BE2C (cell line): ENCODE data around the gene UNKL.

Experiments used
- DNase-seq: peaks from one replicate; pipeline ENCODE4 v3.0.0-alpha.2; 2020
- H3K27me3 ChIP-seq: fragments of 250-450 bp; sonication (Bioruptor Pico); 2 replicates; pipeline ENCODE4 v1.5.1; 2020; ENCODE audit warnings: mild to moderate bottlenecking
- H3K36me3 ChIP-seq: fragments of 250-450 bp; sonication (Bioruptor Pico); 2 replicates; pipeline ENCODE4 v1.5.1; 2020; ENCODE audit warnings: mild to moderate bottlenecking
- H3K4me1 ChIP-seq: fragments of 250-450 bp; sonication (Bioruptor Pico); 2 replicates; pipeline ENCODE4 v1.5.1; 2020
- H3K4me3 ChIP-seq: 2 replicates; pipeline ENCODE4 v1.5.1; 2011; ENCODE audit warnings: low read depth, low read length
- H3K9me3 ChIP-seq: fragments of 250-450 bp; sonication (Bioruptor Pico); 2 replicates; pipeline ENCODE4 v1.5.1; 2020
- TF ChIP-seq, protein P1 (sequence below): IDR thresholded peaks from 2 replicates; pipeline ENCODE4 v1.5.1; 2012; ENCODE audit warnings: mild to moderate bottlenecking, low read depth, low read length

Gene UNKL

DNA sequence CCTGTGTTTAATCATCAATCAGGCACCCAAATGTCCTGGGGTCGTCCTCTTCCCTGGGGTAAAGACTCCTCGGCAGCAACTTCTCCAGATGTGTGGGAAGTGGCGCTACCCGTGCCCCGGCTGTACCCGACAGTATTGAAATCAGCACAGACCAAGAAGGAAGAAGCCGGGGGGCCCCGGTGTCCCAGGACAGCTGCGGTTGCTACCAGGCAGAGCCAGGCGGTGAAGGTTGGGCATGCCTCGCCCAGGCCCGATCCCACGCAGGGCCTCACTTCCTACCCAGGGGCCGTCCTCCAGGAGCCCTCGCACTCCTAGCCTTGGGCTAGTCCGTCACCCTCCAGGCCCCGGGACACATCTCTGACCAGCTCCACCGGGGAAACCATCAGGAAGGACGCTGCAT is 38.8 kb upstream of the UNKL start:
- TF ChIP-seq, protein P1, sequence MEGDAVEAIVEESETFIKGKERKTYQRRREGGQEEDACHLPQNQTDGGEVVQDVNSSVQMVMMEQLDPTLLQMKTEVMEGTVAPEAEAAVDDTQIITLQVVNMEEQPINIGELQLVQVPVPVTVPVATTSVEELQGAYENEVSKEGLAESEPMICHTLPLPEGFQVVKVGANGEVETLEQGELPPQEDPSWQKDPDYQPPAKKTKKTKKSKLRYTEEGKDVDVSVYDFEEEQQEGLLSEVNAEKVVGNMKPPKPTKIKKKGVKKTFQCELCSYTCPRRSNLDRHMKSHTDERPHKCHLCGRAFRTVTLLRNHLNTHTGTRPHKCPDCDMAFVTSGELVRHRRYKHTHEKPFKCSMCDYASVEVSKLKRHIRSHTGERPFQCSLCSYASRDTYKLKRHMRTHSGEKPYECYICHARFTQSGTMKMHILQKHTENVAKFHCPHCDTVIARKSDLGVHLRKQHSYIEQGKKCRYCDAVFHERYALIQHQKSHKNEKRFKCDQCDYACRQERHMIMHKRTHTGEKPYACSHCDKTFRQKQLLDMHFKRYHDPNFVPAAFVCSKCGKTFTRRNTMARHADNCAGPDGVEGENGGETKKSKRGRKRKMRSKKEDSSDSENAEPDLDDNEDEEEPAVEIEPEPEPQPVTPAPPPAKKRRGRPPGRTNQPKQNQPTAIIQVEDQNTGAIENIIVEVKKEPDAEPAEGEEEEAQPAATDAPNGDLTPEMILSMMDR, result no peak
- Histone ChIP-seq H3K27me3 (no peaks in the 10 kb centered on the region), H3K36me3 (peaks cover 23% of the 10 kb centered on the region), H3K9me3 (no peaks in the 10 kb centered on the region), H3K4me1 (no peaks in the 10 kb centered on the region), H3K4me3 (no peak overlapping the region)
- no peak for DNase-seq

DNA sequence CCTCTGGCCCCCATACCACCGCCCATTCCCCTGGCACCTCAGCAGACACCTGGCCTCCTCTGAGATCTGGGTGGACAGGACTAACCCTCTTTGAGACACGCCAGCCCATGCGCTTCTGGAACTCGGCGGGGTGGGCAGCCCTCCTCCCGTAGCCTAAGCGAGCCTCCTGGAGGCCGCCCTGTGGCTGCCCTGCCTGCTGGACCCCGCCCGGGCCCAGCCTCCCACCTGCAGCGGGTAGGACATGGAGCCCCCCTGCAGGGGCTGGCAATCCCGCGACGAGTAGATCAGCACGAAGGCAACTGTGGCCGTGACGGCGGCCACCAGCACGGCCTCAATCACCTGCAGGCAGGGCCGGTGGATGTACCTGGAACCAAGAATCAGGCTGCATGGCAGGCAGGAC is 38.0 kb upstream of the UNKL start:
- peaks cover 28% of the 10 kb centered on the region for H3K36me3 ChIP-seq
- H3K9me3 ChIP-seq, result no peaks in the 10 kb centered on the region

DNA sequence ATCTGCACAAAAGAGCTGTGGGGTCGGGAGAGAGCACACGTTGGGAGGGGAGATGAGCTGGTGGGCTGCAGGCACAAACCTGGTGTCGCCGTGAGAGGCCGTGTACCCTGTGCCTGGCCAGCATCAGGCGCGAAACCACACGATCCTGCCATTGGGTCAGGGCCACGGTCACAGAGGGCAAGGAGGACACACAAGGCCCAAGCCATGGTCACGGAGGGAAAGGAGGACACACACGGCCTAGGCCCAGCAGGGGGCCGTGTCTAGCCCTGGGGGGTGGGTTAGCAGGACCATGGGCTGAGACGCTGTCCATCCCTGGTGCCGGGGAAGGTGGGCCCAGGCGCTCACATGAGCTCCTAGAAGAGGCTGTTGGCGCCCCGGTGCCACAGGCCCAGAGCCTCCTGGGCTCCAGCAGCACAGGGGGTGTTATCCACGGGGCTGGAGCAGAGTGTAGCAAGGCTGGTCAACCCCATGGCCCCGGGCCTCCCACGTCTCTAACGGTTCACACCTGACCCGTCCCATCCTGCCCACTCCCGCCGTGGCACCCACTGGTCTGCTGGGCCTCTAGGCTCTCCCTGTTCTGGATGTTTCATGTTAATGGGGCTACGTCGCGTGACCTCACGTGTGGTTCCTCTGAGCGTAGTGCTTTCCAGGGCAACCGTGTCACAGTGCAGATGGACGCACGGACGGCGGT is 37.3 kb upstream of the UNKL start:
- DNase-seq, result no peak
- no peak overlapping the region for H3K4me3 ChIP-seq
- H3K36me3 ChIP-seq, result peaks cover 29% of the 10 kb centered on the region
- no peaks in the 10 kb centered on the region for H3K9me3 ChIP-seq
- TF ChIP-seq, protein P1, result no peak
- no peaks in the 10 kb centered on the region for H3K4me1 ChIP-seq
- no peaks in the 10 kb centered on the region for H3K27me3 ChIP-seq

More for the DNA sequence above, 38.0 kb upstream of the UNKL start:
- H3K4me3 ChIP-seq, result no peak overlapping the region
- H3K27me3 ChIP-seq, result no peaks in the 10 kb centered on the region
- TF ChIP-seq, protein P1, result no peak
- no peak for DNase-seq
- no peaks in the 10 kb centered on the region for H3K4me1 ChIP-seq

DNA sequence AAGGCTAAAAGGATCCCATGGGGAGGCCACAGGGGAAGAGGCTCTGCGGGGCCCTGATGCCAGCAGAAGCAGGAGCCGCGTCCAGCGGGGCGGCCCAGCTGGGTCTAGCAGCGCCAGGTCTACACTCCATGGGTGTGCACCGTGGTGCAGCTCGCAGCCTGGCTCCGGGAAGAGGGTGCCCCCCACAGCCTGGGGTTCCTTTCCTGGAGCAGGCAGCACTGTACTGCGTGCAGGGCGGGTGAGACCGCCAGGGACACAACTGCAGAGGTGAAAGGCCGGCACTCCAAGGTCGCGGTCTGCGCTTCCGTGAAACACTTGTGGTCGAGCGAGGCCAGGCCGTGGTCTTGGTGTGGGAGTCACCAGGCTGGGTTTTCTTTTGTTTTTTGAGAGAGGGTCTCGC is 36.3 kb upstream of the UNKL start:
- Histone ChIP-seq H3K27me3 (no peaks in the 10 kb centered on the region), H3K4me1 (no peaks in the 10 kb centered on the region), H3K36me3 (peaks cover 37% of the 10 kb centered on the region), H3K4me3 (no peak overlapping the region), H3K9me3 (no peaks in the 10 kb centered on the region)
- DNase-seq, result no peak
- TF ChIP-seq, protein P1, result no peak

DNA sequence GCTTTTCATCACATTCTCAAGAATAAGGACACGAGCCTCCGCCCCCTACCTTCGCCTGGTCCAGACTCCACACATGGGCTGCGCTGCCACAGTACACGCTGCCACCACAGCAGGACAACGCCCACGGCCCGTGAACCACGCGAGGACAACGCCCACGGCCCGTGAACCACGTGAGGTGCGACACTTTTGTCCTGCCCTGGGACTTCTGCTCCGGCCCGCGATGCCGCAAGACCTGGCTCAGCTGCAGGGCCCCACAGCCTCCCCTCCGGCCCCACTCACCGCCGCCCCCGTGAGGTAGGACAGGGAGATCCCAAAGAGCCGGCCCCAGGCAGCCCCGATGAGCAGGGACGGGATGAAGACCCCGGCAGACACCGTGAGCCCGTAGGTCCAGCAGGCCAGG is 35.7 kb upstream of the UNKL start:
- H3K4me3 ChIP-seq, result no peak overlapping the region
- no peaks in the 10 kb centered on the region for H3K4me1 ChIP-seq
- no peaks in the 10 kb centered on the region for H3K27me3 ChIP-seq
- DNase-seq, result no peak
- TF ChIP-seq, protein P1, result peak; percentile 22
- no peaks in the 10 kb centered on the region for H3K9me3 ChIP-seq
- H3K36me3 ChIP-seq, result peaks cover 37% of the 10 kb centered on the region

DNA sequence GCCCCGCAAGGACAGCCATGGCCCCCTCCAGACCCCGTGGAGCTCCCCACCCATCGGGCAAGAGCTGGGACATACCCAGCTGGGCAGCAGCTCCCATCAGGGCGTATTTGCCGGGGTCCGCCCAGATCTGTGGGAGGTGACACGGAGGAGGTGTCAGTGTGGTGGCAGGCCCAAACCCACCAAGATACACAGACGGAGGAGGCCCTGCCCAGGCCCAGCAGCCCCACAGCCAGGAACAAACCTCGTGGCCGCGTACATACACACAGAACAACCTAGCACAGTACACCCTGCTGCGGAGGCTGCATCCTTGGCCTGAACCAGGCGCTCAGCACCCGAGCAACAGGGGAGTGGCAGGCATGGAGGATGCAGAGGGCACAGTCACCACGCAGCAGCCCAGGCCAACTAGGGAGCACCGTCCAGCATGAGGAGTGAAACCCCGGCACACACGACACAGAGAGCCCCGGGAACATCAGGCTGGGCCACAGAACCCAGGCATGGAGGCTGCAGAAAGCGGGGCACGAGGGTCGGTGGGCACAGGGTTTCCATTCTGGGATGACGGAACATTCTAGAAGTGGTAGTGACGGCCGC is 34.8 kb upstream of the UNKL start:
- no peaks in the 10 kb centered on the region for H3K4me1 ChIP-seq
- H3K36me3 ChIP-seq, result peaks cover 37% of the 10 kb centered on the region
- no peak for DNase-seq
- no peaks in the 10 kb centered on the region for H3K27me3 ChIP-seq
- H3K9me3 ChIP-seq, result no peaks in the 10 kb centered on the region
- TF ChIP-seq, protein P1, result no peak
- H3K4me3 ChIP-seq, result no peak overlapping the region
